ENCODE results near the gene SEC24C.

- TF ChIP-seq CTCF (IDR thresholded peaks at IDR 0.05) (no peak), POLR2A (IDR thresholded peaks at IDR 0.05) (no peak)
These were observed 26.6 kb upstream of the SEC24C start for GRCh38 chr10:73717556-73717955.

All from right lobe of liver (tissue), 4 donors.